Stimulated activated CD4-positive, alpha-beta T cell treated with anti-CD3 and anti-CD28 coated beads, Interleukin-1b, Interleukin-23, amount 100 ng/mL, for 48 hours (primary cell): ENCODE data around the gene MTARC2.
"Not testable (repeated sequence)": the region's sequence is repeated elsewhere in the genome, so short reads cannot be mapped to it uniquely, and the experiment has no call there.

Experiments
- DNase-seq: peaks from one replicate; pipeline ENCODE4 v3.0.0-alpha.2; 2020

The MTARC2 gene

DNA sequence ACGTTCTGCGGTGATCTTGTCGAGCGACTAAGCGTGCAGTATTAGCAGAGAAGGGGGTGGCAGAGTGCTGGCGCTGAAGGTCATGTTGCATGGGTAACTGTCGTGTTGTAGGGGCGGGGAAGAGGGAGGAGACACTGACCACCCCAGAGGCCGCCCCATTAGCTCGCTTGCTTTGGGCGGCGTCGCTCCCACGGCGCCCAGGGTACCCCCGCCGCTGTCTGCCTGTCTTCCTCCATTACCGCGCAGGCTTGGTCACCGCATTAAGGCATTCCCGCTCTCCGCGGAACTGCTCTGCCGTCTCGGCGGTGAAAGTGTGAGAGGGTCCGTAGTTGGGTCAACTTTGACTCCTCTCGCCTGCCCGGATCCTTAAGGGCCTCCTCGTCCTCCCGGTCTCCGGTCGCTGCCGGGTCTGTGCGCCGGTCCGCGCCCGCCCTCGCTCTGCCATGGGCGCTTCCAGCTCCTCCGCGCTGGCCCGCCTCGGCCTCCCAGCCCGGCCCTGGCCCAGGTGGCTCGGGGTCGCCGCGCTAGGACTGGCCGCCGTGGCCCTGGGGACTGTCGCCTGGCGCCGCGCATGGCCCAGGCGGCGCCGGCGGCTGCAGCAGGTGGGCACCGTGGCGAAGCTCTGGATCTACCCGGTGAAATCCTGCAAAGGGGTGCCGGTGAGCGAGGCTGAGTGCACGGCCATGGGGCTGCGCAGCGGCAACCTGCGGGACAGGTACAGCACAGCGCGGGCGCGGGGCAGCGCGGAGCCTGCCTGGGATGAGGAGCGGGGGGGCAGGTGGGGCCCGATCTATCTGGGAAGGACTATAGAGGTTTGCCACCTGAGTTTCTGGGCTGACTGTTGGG is at the start of gene MTARC2:
MTARC2 (plus strand) TSS at position 234 of the 846 bp plus-strand sequence; CDS start at position 444, 210 bp downstream.
- DNase-seq = no peak

DNA sequence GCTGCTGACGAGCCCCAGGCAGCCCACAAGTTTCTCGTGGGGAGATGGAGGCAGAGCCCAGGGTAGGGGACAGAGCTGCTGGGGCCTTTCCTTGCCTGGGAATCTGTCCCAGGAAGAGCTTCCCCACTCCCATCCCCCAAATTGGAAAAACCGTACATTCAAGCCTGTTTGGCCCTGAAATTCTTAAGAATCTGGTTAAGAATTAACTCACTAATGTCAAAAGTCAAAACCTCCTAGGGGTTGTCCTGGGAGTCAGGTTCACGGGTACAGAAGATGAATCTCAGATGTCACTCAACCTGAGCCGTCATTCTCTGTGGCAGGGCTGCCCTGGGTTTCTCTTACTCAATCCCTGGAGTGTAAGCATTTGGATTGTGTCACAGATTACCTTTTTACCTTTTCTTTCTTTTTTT is 49.5 kb upstream of the MTARC2 start:
- no peak for DNase-seq

- no peak for DNase-seq
Observed at GRCh38 chr1:220699044-220699443, 49.1 kb upstream of the MTARC2 start.

GRCh38 chr1:220700556-220701179 is 47.5 kb upstream of the MTARC2 start:
- DNase-seq = no peak

- no peak for DNase-seq
Observed at GRCh38 chr1:220701974-220702373, 46.1 kb upstream of the MTARC2 start.

GRCh38 chr1:220702733-220703270 is 45.3 kb upstream of the MTARC2 start:
- DNase-seq = no peak

GRCh38 chr1:220703305-220703704 is 44.8 kb upstream of the MTARC2 start:
- no peak for DNase-seq

DNA sequence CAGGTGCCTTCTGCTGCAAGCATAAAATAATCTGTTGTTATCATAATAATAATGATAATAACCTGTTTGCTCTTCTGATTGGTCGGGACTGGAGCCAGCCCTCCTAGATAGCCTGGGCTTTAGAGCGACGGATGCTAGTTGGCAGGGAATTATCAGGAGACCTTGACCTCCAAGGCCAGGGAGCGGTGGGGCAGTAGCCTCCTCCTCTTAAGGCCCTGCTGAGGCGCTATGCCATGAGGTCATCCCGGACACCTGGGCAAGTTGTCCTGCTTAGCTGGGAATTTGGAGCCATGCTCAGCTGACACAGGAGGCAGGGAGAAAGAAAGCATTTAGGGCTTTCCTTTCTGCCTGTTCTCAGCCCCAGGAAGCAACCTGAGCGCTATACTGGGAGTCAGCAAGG is 42.3 kb upstream of the MTARC2 start:
- no peak for DNase-seq

- DNase-seq = no peak
Observed at GRCh38 chr1:220706480-220706879, 41.6 kb upstream of the MTARC2 start.

GRCh38 chr1:220707160-220707559 is 41.0 kb upstream of the MTARC2 start:
- no peak for DNase-seq

DNA sequence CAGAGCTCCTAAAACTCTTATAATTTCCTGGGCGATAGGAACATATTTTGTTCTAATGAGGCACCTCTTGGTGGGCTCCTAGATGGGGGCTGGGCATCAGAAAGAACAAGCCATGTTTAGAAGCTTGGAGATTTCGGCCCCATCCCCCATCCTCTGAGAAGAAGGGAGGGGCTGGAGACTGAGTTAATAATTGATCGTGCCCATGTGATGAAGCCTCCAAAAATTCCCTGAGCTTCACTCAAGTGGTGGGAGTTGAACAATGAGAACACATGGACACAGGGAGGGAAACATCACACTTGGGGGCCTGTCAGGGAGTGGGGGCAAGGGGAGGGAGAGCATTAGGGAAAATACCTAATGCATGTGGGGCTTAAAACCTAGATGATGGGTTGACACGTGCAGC is 39.9 kb upstream of the MTARC2 start:
- no peak for DNase-seq

DNA sequence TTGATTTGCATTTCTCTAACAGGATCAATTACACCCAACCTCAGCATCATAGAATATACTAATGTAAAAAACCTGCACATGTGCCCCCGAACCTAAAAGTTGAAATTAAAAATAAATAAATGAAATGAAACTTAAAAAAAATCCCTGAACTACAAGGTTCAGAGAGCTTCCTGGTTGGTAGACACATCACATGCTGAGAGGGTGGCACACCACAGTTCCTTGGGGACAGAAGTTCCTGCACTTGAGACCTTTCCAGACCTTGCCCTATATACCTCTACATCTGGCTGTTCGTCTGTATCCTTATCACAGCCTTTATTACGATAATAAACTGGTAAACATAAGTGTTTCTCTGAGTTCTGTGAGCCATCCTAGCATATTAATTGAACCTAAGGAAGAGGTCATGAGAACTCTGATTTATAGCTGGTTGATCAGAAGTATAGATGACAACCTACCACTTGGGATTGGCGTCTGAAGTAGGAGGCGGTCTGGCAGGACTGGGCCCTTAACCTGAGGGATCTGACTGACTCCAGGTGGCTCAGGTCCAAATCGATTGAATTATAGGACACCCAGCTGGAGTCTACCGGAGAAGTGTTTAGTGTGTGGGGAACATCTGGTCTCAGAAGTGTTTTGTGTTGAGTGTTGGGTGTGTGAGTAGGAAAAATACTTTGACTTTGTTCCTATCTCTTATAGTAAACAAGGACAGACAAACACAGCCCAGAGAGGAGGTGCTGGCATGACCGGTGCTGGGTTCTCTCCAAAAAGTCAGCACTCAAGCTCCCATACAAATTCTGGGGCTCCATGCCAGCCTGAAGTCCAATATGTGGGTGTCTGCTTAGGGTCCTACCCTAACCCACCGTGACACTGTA is 39.0 kb upstream of the MTARC2 start:
- no peak for DNase-seq

DNA sequence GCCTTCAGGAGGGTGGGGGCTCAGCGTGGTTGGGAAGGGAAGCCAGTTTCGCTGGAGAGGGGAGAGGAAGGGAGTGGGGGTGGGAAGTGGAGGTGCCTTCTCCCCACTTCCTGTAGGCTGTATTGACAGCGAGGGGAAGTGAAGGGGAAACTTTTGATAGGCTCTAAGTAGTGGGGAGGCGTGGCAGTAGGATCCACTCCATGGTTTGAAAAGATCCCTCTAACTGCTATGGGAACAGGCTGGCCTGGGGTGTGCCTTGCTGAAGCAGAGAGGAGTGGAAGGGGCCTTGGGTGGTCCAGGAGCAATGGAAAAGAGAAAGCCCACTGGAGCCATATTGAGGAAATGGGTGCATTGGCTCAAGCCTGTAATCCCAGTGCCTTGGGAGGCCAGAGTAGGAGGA is 37.8 kb upstream of the MTARC2 start:
- no peak for DNase-seq

- no peak for DNase-seq
Observed at GRCh38 chr1:220711056-220711809, 36.9 kb upstream of the MTARC2 start.

DNA sequence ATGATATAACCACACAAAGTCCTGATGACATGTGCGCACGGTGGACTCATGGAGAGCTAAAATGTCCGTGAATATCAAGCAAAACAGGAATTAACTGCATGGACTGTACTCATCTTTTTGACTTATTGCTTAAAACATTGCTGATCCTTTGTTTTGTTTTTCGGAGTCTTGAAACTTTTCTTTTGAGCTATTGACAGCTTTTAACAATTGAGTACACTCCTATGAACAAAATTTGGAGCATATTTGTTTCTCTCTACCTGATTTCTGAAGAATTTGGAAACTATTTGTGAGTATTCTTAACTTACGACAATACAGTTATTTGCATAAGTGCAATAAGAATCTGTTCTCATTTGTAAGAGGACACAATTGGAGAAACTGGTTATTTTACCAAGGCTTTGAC is 32.1 kb upstream of the MTARC2 start:
- not testable (repeated sequence) for DNase-seq

DNA sequence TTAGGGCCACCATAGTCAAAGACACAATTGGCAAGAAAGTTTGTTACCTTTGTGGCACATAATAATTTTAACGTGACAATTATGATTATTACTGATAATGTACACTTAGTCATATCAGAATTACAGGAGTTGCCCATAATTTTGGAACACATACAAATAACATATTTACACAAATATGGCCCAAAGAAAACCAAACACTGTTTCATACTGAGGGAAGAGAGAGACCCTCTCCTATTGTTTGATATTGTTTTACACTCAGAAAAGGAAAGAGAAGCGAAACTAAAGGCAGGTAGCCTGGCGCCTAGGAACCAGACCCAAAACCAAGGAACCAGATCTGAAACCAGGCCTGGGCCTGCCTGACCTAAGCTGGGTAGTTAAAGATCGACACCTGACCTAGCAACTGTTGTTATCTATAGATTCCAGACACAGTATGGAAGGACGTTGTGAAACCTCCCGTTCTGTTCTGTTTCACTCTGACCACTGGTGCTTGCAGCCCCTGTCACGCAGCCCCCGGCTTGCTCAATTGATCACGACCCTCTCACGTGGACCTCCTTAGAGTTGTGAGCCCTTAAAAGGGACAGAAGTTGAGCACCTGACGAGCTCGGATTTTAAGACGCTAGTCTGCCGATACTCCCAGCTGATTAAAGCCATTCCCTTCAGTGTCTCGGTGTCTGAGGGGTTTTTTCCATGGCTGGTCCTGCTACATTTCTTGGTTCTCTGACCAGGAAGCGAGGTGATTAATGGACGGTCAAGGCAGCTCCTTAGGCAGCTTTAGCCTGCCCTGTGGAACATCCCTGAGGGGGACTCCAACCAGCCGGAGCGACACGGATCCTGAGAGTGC is 30.1 kb upstream of the MTARC2 start:
- no peak for DNase-seq

GRCh38 chr1:220721266-220721665 is 26.9 kb upstream of the MTARC2 start:
- DNase-seq = not testable (repeated sequence)

- DNase-seq = no peak
Observed at GRCh38 chr1:220726634-220727033, 21.5 kb upstream of the MTARC2 start.

- DNase-seq = no peak
Observed at GRCh38 chr1:220727519-220727918, 20.6 kb upstream of the MTARC2 start.

DNA sequence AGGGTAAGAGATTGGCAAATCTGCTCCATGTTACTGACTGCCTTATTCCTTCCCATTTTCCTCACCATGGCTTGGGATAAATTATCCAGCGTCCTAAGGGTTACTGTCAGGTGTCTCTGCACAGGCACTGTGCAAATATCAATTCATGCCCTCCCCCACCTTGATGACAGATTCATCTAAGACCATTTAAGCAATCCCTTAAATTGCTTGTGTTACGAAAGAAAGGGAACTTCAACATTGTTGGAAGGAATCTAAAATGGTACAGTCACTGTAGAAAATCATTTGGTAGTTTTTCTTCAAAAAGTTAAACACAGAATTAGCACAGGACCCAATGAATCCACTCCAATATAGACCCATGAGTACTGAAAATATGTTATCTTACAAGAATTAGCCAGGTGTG is 17.6 kb upstream of the MTARC2 start:
- DNase-seq = no peak

DNA sequence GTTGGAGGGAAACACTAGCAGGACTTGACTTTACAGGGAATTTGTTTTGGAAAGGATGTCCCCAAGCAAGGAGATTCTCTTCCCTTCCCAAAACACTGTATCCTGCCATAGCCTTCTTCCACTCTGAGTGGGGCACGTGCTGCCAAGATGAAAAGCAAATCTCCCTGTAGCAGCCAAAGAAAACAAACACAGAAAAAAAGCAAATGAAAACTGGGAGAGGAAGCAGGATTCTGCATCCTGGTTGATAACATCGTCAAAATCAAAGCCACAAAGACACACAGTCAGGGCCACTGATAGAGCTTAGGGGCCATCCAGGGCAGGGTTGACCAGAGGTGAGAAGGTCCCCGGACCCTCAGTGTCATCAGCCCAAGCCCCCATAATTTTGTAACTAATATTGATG is 16.0 kb upstream of the MTARC2 start:
- DNase-seq = no peak
